Epithelial cell of prostate (primary cell): ENCODE data around the gene INSYN2B.

Experiments
- DNase-seq: peaks from one replicate; pipeline ENCODE4 v3.0.0-alpha.2; 2011; ENCODE audit warnings: low read depth, low spot score
- H3K27ac ChIP-seq: fragments of 450-650 bp; 2 replicates; pipeline ENCODE4 v1.5.1; 2017; ENCODE audit warnings: mild to moderate bottlenecking

The INSYN2B gene

GRCh38 chr5:169980418-169981053 is at the start of gene INSYN2B:
Gene INSYN2B (minus strand): TSS chr5:169980495. CDS start chr5:169883898, 96,597 bp downstream.
- H3K27ac ChIP-seq: peak within 1 kb of the TSS; percentile 97
- no peak for DNase-seq

DNA sequence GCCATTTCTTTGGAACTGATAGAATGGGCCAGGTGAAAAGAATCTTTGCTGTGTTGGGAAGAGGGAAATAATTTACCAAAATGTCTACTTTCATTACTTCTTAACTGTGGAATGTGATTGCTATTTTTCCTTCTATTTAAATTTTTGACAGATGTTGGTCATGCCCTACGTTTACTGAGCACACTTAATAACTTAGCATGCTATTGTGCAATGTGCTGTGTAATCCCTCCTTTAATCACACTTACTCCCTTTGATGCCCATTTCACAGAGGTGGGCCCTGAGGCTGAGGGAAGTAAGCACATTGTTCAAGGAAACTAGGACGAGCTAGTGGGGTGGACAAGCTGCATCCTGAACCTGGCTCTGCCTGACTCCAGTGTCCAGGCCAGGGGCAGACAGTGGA is 47.8 kb upstream of the INSYN2B start:
- no peak for DNase-seq
- no peak overlapping the region for H3K27ac ChIP-seq

GRCh38 chr5:170025853-170026252 is 45.6 kb upstream of the INSYN2B start:
- DNase-seq: no peak
- no peak overlapping the region for H3K27ac ChIP-seq

- no peak overlapping the region for H3K27ac ChIP-seq
- no peak for DNase-seq
These were observed 41.2 kb upstream of the INSYN2B start for GRCh38 chr5:170021506-170021905.

- no peak for DNase-seq
- no peak overlapping the region for H3K27ac ChIP-seq
These were observed 40.1 kb upstream of the INSYN2B start for GRCh38 chr5:170020423-170020822.

- no peak for DNase-seq
- no peak overlapping the region for H3K27ac ChIP-seq
These were observed 32.3 kb upstream of the INSYN2B start for GRCh38 chr5:170012622-170013021.

GRCh38 chr5:170011751-170012150 is 31.5 kb upstream of the INSYN2B start:
- H3K27ac ChIP-seq: no peak overlapping the region
- DNase-seq: no peak

DNA sequence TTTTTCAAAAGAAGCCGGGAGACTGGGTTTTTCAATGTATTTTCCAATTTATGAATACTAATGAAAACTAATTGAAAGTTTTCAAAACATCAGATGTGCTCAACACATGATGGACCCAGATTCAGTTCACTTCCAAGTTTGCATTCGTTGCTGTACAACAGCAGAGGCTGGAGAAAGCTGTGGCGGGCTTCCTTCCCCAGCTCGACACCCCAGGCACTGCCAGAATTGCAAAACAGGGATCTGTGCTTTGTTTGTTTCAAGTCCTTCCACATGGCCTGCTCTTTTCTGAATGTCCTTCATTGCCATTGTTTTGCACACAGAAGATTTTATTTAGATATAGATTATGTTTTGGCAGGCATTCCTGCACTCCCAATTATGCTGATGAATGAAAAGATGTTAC is 30.3 kb upstream of the INSYN2B start:
- no peak for DNase-seq
- no peak overlapping the region for H3K27ac ChIP-seq

GRCh38 chr5:170008376-170008775 is 28.1 kb upstream of the INSYN2B start:
- H3K27ac ChIP-seq: no peak overlapping the region
- DNase-seq: no peak

- no peak overlapping the region for H3K27ac ChIP-seq
- DNase-seq: no peak
These were observed 25.7 kb upstream of the INSYN2B start for GRCh38 chr5:170006021-170006420.

DNA sequence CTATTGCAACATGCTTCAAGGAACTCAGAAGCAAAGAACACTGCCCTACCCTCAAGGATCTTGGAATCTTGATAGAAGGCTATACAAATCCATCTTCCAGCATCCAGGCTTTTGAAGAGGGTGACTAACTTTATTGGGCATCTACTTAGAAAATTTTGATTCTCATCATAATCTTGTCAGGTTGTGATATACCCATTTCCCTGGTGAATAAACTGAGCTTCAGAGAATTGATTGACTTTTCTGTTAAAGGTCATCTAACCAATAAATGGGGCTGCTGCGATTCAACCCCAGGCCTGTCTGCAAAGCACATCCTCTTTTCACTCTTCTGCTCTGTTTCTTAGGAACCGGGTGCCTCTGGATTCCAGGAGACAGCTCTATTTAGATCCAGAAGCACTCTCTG is 19.9 kb upstream of the INSYN2B start:
- no peak for DNase-seq
- H3K27ac ChIP-seq: no peak overlapping the region

- H3K27ac ChIP-seq: no peak overlapping the region
- DNase-seq: no peak
These were observed 19.3 kb upstream of the INSYN2B start for GRCh38 chr5:169999621-170000020.

- H3K27ac ChIP-seq: no peak overlapping the region
- DNase-seq: no peak
These were observed 17.5 kb upstream of the INSYN2B start for GRCh38 chr5:169997798-169998197.

DNA sequence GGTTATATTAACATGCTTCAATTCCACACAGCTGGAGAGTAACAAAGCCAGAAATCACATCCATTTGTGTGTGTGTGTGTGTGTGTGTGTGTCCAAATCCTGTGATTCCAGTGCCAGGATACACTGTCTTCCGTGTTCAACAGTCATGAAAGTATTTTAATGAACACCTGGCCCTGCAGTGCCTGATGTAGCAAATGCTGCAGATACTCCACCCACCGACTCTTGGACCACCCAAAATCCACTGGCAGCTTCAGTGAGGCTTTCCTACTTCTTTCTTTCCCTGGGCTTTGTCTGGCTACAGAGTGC is 13.1 kb upstream of the INSYN2B start:
- DNase-seq: no peak
- H3K27ac ChIP-seq: no peak overlapping the region

- DNase-seq: no peak
- no peak overlapping the region for H3K27ac ChIP-seq
These were observed 12.6 kb upstream of the INSYN2B start for GRCh38 chr5:169992789-169993484.

GRCh38 chr5:169991115-169991869 is 11.0 kb upstream of the INSYN2B start:
- no peak overlapping the region for H3K27ac ChIP-seq
- DNase-seq: no peak

DNA sequence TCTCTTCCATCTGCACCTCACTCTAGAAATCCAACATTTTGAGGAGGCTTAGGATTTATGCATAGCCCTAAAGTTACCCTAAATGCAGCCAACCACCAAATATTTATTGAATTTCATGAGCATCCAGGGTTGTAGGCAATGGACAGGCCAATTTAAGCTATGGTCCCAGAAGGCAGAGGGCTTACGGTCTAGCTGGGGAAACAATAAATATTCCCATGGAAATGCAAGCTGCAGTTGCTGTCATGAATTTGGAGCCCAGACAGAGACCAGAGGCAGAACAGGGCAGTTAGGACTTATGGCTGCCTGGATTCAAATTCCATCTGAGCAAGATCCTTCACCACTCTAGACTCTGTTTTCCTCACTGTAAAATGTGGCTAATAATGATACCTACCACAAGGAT is 9.1 kb upstream of the INSYN2B start:
- H3K27ac ChIP-seq: peak overlapping the region; percentile 10
- no peak for DNase-seq

GRCh38 chr5:169988947-169989346 is 8.7 kb upstream of the INSYN2B start:
- peak overlapping the region; percentile 10 for H3K27ac ChIP-seq

GRCh38 chr5:169988206-169988605 is 7.9 kb upstream of the INSYN2B start:
- no peak for DNase-seq
- no peak overlapping the region for H3K27ac ChIP-seq

More at GRCh38 chr5:169988947-169989346, 8.7 kb upstream of the INSYN2B start:
- peak; percentile 41 for DNase-seq

DNA sequence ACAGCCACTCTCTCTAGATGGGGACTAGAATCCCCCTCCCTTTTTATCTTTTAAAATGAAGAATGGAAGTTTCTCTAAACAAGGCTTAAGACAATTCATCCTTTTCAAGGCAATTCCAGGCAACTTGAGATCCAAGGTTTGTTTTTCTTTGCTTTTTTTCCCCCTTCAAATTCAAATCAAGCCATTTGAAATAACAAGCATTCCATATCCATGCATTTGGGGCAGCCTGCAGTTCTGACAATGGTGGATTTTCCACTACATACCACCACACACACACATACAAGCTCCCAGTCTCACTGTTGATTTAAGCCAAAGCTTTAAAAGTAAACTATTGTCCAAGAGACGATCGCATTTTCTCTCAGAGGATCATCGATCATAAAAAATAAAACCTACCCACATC is 424 bp downstream of the INSYN2B start:
- peak overlapping the region; percentile 97 for H3K27ac ChIP-seq

GRCh38 chr5:169978714-169979113 is 1.6 kb downstream of the INSYN2B start:
- DNase-seq: no peak
- H3K27ac ChIP-seq: peak overlapping the region; percentile 97

More for the DNA sequence above, 424 bp downstream of the INSYN2B start:
- no peak for DNase-seq
